ENCODE measurements around the gene PCDH18.

- TF ChIP-seq POLR2AphosphoS5 (IDR thresholded peaks at IDR 0.05) = no peak
- no peak for TF ChIP-seq CTCF (IDR thresholded peaks at IDR 0.05)
- TF ChIP-seq EP300 (IDR thresholded peaks at IDR 0.05) = no peak
- TF ChIP-seq POLR2A (IDR thresholded peaks at IDR 0.05) = no peak
These were observed 22.4 kb downstream of the PCDH18 start for GRCh38 chr4:137509855-137510282.
